ENCODE measurements around the gene PTP4A2. TPM values are rescaled to one million over a fixed set of nuclear protein-coding genes. Genes with fewer than 3 reads are reported as not detected.
A peak's percentile ranks its signal among the peaks of the same experiment; 100 is the strongest.

Gene PTP4A2
- total RNA-seq, 1 donor from 2014 or later, result 271 TPM

- Histone ChIP-seq H3K79me2 (ENCODE audit: insufficient read depth, low read length) (peaks cover 12% of the 10 kb centered on the region), H3K4me2 (ENCODE audit: low read length) (no peak overlapping the region), H3K36me3 (ENCODE audit: insufficient read depth, low read length) (peaks cover 49% of the 10 kb centered on the region), H3K9ac (ENCODE audit: low read length) (no peak overlapping the region), H2AFZ (ENCODE audit: low read depth, low read length) (no peak overlapping the region), H3K27ac (ENCODE audit: low read depth, low read length) (no peak overlapping the region), H4K20me1 (ENCODE audit: insufficient read depth, low read length) (peaks cover 46% of the 10 kb centered on the region), H3K4me3 (ENCODE audit: insufficient read depth, low read depth, low read length) (no peak overlapping the region), H3K9me3 (ENCODE audit: insufficient read depth, low read depth, low read length) (no peaks in the 10 kb centered on the region), H3K27me3 (ENCODE audit: insufficient read depth, low read length) (no peaks in the 10 kb centered on the region), H3K4me1 (ENCODE audit: insufficient read depth, low read length) (no peaks in the 10 kb centered on the region)
- Mint-ChIP-seq H3K36me3 (ENCODE audit: low read depth, unreplicated experiment) (peaks cover 30% of the 10 kb centered on the region), H3K27ac (ENCODE audit: unreplicated experiment) (no peak overlapping the region), H3K9me3 (ENCODE audit: unreplicated experiment) (peaks cover 5% of the 10 kb centered on the region), H3K4me1 (ENCODE audit: low read depth, unreplicated experiment) (peaks cover 2% of the 10 kb centered on the region), H3K4me3 (ENCODE audit: unreplicated experiment) (no peak overlapping the region), H3K27me3 (ENCODE audit: low read depth, unreplicated experiment) (no peaks in the 10 kb centered on the region)
- FAIRE-seq, result no peak
- no peak for DNase-seq (ENCODE audit: low read depth)
- TF ChIP-seq CTCF (IDR thresholded peaks at IDR 0.05; ENCODE audit: insufficient read depth, low read depth, low read length) (no peak), EZH2 (IDR thresholded peaks at IDR 0.05; ENCODE audit: insufficient read depth, low read length) (no peak)
Observed at GRCh38 chr1:31905681-31906080, 32.5 kb downstream of the PTP4A2 start.

GRCh38 chr1:31905093-31905509, 33.1 kb downstream of the PTP4A2 start:
- H3K9ac ChIP-seq (ENCODE audit: low read length), result no peak overlapping the region
- DNase-seq (ENCODE audit: low read depth) (no peak), FAIRE-seq (no peak)
- H3K27ac ChIP-seq (ENCODE audit: low read depth, low read length), result no peak overlapping the region
- H3K36me3 ChIP-seq (ENCODE audit: insufficient read depth, low read length), result peaks cover 43% of the 10 kb centered on the region
- H3K36me3 Mint-ChIP-seq (ENCODE audit: low read depth, unreplicated experiment), result peaks cover 30% of the 10 kb centered on the region
- no peak overlapping the region for H3K4me3 Mint-ChIP-seq (ENCODE audit: unreplicated experiment)
- H3K4me2 ChIP-seq (ENCODE audit: low read length), result no peak overlapping the region
- H3K9me3 Mint-ChIP-seq (ENCODE audit: unreplicated experiment), result peaks cover 5% of the 10 kb centered on the region
- no peaks in the 10 kb centered on the region for H3K27me3 ChIP-seq (ENCODE audit: insufficient read depth, low read length)
- no peak for TF ChIP-seq CTCF (IDR thresholded peaks at IDR 0.05; ENCODE audit: insufficient read depth, low read depth, low read length)
- TF ChIP-seq EZH2 (IDR thresholded peaks at IDR 0.05; ENCODE audit: insufficient read depth, low read length), result no peak
- H3K4me1 ChIP-seq (ENCODE audit: insufficient read depth, low read length), result no peaks in the 10 kb centered on the region
- H3K79me2 ChIP-seq (ENCODE audit: insufficient read depth, low read length), result peaks cover 6% of the 10 kb centered on the region
- no peaks in the 10 kb centered on the region for H3K27me3 Mint-ChIP-seq (ENCODE audit: low read depth, unreplicated experiment)
- peaks cover 41% of the 10 kb centered on the region for H4K20me1 ChIP-seq (ENCODE audit: insufficient read depth, low read length)
- peaks cover 2% of the 10 kb centered on the region for H3K4me1 Mint-ChIP-seq (ENCODE audit: low read depth, unreplicated experiment)
- H2AFZ ChIP-seq (ENCODE audit: low read depth, low read length), result no peak overlapping the region
- no peak overlapping the region for H3K4me3 ChIP-seq (ENCODE audit: insufficient read depth, low read depth, low read length)
- H3K27ac Mint-ChIP-seq (ENCODE audit: unreplicated experiment), result no peak overlapping the region
- no peaks in the 10 kb centered on the region for H3K9me3 ChIP-seq (ENCODE audit: insufficient read depth, low read depth, low read length)

GRCh38 chr1:31904339-31905092, 33.7 kb downstream of the PTP4A2 start:
- Mint-ChIP-seq H3K4me3 (ENCODE audit: unreplicated experiment) (peak overlapping the region; percentile 50), H3K27ac (ENCODE audit: unreplicated experiment) (no peak overlapping the region), H3K9me3 (ENCODE audit: unreplicated experiment) (peaks cover 5% of the 10 kb centered on the region), H3K36me3 (ENCODE audit: low read depth, unreplicated experiment) (peaks cover 30% of the 10 kb centered on the region), H3K4me1 (ENCODE audit: low read depth, unreplicated experiment) (peaks cover 2% of the 10 kb centered on the region), H3K27me3 (ENCODE audit: low read depth, unreplicated experiment) (no peaks in the 10 kb centered on the region)
- H2AFZ ChIP-seq (ENCODE audit: low read depth, low read length), result no peak overlapping the region
- no peak overlapping the region for H3K4me3 ChIP-seq (ENCODE audit: insufficient read depth, low read depth, low read length)
- DNase-seq (ENCODE audit: low read depth) (no peak), FAIRE-seq (no peak)
- H3K9ac ChIP-seq (ENCODE audit: low read length), result no peak overlapping the region
- H3K36me3 ChIP-seq (ENCODE audit: insufficient read depth, low read length), result peaks cover 37% of the 10 kb centered on the region
- H3K27me3 ChIP-seq (ENCODE audit: insufficient read depth, low read length), result no peaks in the 10 kb centered on the region
- no peak overlapping the region for H3K27ac ChIP-seq (ENCODE audit: low read depth, low read length)
- TF ChIP-seq CTCF (IDR thresholded peaks at IDR 0.05; ENCODE audit: insufficient read depth, low read depth, low read length) (no peak), EZH2 (IDR thresholded peaks at IDR 0.05; ENCODE audit: insufficient read depth, low read length) (no peak)
- H3K79me2 ChIP-seq (ENCODE audit: insufficient read depth, low read length), result peaks cover under 1% of the 10 kb centered on the region
- H4K20me1 ChIP-seq (ENCODE audit: insufficient read depth, low read length), result peaks cover 35% of the 10 kb centered on the region
- no peak overlapping the region for H3K4me2 ChIP-seq (ENCODE audit: low read length)
- no peaks in the 10 kb centered on the region for H3K4me1 ChIP-seq (ENCODE audit: insufficient read depth, low read length)
- H3K9me3 ChIP-seq (ENCODE audit: insufficient read depth, low read depth, low read length), result no peaks in the 10 kb centered on the region
